SK-N-DZ (cell line): ENCODE measurements around the gene TREH.

Experiments used
- DNase-seq: peaks from one replicate; pipeline ENCODE4 v3.0.0-alpha.2; 2015; ENCODE audit warnings: low spot score

TREH gene

DNA sequence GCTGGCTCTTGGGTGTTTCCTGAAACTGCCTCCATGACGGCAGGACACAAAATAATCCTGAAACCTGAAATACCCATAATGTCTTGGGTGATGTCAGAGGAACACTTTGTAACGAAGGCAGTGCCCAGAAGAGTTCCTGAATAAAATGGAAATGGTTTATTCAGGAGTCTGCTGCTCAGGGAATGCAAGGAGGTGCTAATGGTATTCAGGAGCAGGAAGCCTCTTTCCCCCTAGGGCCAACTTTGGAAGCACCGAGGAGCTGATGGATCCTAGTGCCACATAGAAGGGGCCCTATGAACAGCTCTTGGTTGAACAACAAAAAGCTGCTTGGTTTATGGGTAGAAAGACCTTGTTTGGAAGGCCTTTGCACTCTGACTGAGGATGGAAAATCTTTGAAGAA lies 15.5 kb downstream of the TREH start:
- no peak for DNase-seq

DNA sequence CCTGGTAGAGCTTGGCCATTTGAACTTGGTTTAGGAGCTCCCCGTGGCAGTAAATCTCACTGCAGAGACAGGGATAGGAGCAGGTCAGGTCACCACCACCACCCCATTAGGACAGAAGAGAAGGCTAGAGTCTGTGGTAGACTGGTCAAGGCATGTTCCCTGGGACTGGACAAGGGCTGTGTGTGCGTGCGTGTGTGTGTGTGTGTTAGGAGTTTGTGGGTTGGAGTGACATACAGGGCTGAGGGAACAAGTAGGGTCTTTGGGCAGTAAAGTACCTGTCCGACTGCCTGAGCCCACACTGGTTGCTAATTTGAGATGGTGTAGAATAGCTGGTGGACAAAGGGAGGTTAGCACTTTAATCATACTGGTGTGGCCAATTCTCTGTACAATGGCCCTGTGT lies 16.1 kb downstream of the TREH start:
- no peak for DNase-seq

DNA sequence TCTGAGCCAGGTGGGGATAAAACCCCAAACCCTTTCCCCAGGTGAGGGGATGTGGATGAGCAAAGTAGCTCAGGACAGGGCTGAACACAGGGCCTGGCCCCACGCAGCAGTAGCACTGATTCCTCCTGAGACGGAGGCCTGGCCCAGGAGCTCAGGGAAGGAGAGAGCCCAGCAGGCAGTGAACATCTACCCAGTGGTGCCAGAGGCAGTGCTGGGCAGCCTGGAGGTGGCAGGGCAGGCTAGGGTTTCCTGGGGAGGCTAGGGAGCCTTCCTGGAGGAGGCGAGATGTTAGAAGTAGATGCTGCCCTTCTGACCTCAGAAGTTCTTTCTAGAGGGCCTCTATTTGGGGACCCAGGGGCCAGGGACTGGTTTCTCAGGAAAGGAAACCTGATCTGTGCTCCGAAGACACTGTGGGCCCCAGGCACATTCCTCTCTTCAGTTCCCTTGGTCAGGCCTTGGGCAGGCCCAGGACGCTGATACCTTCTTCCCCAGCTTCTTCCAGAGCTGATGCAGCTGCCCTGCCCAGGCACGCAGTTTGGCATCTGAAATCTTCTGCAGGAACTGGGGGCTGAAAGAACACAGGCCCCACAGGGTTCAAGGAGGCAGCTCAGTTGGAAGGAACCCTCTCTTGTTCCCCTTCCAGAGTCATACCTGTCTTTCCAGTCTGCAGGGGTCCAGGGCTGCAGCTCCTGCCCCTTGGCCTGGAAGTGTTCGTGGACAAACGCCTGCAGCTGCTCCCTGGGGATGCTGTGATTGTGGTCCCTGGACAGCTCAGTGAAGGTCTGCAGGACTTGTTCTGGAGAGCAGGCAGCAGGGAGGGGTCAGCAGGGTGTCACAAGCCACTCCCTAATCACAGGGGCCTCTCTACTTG lies 16.8 kb downstream of the TREH start:
- DNase-seq, result peak; percentile 30

DNA sequence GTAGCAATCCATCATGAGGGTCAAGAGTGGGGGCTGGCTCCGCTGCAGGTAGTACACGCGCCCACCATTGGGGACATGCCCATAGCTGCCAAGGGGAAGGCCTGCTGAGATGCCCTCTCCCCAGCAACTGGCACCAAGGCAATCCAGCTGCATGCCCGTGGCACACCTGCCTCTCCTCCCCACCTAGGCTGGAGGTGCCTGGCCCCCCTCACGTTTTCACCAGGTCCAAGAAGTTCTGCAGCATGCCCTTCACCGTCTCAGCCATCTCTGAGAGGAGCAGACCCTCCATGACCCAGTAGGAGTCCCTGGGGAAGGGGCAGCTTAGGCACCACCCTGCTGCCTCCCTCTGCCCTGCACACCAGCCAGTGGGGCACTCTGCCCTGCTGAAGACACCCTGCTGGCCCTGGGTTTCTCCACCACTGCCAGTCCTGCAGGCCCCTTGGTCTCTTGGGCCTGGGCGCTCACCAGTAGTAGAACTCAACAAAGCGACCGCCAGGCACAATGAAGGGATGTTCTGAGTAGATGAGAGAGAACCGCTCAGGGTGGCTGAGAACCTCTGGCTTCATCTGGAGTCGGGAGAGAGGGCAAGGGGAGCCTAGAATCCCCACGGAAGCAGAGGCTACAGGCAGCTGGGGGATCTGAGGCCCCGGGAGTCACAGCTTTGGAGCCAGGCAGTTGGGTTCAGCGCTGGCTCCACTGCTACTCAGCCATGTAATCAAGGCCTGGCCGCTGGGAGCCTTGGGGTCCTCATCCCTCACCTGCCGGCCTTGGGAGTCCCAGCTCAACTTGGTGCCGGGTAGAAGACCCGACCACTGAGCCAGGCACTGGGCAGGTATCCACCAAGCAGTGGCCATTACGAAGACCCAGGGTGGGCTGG lies 17.8 kb downstream of the TREH start:
- DNase-seq, result no peak

DNA sequence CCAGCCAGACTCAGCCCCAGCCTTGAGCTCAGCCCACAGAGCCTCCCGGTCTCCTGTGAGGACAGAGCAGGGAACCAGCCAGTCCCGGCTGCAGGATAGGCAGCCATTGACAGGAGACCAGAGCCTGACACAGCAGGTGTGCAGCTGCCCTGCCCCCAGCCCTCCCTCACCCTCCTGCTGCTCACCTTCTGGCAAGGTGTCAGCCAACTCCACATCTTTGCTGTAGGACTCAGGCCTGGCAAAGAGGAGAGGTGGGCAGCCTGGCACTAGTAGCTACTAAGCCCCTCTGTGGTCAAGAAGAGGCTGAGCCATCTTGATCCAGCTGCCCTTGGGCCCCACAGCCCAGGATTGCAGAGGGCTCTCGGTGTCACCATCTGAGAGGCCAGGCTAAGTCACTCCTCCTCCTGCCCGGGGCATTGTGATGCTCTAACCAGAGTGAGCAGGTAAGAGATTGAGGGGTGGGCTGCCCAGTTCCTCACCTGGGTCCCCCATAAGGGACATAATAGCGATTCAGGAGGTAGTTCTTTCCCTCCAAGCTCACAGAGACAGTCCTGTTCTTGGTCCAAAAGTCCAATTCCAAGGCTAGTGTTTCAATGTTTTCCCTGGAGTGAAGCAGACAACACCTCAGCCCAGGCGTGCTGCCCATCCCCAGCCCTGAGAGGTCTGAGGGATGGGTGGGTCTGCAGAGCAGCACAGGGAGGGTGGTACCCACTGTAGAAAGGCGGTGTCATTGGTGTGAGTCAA lies 18.6 kb downstream of the TREH start:
- no peak for DNase-seq

DNA sequence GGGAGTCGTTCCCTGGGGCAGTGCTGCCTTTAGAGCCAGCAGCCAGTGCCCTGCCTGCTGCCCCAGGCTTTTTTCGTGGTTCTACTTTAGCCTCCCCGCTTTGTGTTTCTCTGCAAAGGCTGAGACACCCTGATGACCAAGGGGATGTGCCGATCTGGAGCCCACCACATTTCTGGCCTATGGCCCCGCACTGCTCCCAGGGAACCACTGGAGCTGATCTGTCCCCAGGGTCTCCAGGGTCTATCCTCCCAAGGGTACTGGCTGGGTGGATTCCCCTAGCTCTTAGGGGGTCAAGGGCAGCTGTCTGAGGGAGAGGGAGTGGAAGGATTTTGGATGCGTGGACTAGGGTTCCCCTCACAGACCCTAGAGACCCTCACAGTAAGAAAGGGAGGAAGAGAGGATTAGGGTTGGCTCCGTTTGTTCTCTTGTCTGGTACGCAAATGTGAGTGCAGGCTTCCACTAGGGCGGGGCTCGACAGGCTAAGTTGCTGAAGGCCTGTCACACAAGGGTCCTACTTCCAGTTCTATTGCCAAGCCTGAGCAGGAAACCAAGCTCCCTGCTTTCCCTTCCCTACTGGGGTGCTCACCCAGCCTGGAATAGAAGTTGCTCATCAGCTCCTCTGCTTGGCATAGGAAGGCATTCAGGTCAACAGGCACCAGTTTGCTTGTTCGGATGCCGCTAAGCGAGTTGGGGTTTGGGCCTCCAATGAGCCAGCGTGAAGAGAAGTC lies 19.3 kb downstream of the TREH start:
- no peak for DNase-seq

DNA sequence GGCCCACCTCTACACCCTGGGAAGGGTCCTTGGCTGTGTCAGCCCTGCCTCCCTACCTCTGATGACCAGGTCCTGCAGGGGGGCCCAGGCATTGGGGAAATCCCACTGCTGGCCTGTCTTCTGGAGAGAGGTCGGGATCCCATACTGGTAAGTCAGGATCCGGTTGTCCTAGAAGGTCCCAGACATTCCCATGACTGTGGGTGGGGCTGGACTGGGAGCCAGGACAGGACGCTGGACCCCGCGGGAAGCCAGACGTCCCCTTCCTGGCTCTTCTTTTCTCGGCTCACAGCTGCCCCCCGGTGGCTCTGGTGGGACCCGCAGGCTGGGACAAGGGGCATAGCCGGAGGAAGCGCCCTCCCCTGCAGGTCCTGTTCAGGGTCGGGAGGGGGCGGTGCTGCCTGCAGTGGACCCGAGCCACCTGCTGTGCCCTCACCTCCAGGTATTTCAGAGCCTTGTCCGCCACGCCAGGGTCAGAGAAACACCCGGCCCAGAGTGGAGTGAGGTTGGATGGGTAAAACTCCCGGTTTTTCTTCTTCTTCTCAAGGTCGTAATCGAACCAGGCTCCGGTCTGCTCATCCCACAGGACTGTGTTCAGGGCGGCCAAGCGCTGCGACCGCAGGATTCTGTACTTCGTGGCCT lies 20.0 kb downstream of the TREH start:
- DNase-seq, result peak; percentile 74

DNA sequence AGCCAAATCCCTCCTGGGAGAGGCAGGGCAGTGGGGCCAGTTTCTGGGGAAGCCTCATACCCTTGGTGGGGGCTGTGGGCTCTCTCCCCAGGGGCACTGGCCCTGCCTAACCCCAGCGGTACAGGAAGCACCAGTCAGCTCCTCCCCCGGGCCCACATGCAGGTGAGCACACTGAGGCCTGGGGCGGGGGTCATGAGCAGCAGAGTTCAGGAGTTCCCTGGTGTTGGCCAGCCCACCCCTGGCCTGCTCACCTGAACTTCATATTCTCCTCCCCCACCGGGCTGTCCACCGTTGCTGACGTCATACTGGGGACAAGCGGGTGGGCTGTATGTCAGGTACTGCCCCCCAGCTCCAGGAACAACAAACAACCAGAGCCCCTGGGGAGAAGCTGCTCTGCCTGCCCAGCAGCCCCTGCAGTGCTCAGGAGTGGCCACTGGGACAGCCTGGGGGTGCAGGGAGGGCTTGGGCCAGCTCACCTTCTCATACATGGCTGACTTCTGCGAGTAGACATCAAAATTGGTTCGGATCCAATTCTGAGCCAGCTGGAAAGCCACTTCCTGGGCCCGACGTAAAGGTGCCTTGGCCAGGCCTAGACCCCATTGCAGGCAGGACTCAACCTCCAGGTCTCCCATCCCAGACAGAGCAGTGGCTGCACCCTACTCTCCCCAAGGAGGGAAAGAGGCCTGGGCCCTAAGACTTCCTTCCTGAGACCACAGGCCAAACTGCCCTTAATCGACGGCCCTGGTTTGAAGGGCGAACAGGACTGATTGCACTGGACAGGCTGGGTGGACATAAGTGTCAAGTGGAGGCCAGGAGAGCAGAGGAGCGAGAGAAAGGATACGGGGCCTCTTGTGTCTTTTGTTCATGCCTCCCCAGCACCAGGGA lies 20.8 kb downstream of the TREH start:
- DNase-seq, result no peak

DNA sequence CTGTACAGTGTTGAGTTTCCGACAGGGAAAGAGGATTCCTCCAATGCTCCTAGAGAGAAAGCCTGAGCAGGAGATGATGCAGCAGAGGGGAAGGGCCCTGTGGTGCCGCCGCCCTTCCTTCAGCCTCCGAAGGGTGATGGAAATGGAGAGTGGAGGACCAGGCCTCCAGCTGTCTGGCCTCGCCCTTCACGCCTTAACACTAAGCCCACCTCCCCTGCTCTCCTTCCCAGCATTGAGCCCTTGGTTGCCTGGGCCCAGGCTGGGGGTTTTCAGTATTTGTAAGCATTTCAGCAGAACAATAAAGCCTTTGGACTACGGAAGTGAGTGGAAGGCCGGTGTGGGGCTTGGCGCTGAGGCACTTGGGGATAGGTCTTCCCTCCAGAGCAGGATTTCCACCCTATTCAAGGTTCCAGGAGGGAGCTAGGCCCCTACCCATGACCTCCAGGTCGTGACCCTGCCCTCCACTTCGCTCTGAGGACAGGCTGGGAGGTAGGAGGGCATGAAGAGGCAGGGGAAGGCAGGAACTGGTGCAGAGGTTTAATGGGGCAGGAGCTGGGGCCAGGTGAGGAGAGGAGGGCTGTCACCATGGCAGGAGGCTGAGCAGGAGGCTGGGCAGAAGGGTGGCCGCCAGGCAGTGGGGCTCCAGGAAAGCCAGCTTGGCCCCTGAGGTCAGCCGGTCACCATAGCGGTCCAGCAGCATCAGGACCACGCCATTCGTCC lies 21.6 kb downstream of the TREH start:
- DNase-seq, result no peak

DNA sequence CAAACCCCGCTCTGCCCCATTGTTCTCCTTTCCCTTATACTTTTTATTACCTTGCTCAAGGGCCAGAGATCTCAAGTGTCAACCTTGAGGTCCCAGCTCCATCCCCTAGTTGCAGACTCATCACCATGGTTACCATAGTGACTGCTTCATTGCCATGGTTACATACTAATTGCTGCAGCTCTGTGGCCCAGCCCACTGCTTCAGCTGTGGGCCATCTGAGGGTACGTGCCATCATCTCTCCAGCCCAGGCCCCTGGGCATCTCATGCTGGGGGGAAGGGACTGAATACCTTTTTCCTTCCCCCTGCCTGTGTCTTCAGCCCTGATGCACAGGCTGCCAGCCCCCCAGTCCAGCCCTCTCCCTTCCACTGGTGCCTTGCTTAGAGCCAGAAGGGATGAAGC lies 22.2 kb downstream of the TREH start:
- peak; percentile 66 for DNase-seq

DNA sequence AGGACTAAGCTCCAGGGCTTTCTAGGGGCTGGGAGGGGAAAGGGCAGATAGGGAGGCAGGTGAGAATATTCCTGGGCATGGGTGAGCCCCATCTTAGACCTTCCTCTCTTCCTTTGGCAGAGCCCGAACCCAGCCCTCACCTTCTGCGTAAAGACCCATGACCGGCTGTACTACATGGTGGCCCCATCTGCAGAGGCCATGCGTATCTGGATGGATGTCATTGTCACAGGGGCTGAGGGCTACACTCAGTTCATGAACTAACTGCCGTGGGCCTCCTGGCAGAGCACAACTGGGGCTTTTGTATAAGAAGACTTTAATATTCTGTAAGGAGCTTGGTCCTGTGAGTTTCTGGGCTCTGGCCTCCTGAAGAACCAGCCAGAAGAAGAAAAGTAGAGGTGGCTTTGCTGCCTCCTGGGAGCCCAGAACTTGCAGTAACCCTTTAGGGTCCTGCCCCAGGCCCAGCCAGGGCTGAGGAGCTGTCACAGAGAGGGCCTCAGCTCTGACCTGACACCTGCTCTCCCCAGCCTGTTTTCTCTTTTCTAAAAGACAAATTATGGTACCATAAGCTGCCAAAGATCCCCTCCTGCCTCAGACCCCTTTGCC lies 22.8 kb downstream of the TREH start:
- no peak for DNase-seq

DNA sequence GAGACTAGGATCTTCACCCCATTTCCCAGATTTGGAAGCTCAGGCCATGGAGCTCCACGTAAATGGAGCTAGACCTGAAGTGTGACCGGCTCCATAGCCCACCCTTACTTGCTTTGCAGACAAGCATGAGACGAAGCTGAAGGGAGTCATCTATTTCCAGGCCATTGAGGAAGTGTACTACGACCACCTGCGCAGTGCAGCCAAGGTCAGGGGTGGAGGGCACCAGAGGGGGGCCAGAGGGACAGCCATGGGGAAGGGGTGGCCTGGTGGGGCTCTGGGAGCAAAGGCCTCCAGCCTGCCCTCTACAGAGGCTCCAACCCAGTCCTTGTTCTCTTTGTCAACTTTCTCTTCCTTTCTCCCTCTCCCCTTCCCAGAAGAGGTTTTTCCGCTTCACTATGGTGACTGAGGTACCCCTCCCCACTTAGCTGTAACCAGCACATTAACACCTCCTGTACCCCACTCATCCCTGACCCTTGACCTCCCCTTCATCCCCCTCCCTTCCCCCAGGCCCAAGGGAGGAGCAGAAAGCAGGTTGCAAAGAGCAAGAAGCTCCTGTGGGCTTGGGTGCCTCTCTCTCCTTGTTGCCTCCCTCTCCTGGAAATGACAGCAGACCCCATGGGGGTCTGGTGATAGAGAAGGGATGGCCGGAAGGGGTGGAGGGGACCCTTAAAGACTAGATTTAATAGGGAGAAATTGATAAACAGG lies 23.8 kb downstream of the TREH start:
- no peak for DNase-seq

DNA sequence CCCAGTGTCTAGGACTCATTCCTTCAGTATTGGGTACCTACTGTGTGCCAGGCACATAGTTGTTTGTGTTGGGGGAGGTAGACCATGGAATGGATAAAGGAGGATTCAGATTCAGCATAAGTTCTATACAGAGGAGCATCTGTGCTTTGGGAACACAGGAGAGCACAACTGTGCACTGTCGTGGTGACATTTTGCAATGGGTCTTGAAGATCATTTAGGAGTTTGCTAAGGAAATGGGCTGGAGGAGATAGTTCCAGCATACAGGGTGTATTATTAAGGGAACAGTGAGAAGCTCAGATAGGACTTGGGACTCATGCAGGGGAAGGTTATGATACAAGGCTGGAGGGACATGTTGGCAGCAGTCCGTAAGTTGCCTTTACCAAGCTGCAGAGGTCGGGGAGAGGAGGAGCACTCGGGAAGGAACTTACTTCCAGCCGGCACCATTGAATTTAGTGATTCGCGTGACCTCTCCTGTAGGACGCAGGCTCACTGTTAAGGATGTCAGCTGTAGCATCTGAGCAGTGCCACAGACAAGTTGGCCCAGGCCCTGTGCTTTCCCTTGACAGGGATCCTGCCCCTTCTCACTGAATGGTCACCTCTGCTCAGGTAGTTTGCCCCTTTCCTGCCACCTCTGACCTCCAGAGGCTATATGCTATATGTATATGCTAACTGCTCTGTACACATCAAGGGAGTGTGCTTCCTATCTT lies 25.6 kb downstream of the TREH start:
- DNase-seq, result no peak

DNA sequence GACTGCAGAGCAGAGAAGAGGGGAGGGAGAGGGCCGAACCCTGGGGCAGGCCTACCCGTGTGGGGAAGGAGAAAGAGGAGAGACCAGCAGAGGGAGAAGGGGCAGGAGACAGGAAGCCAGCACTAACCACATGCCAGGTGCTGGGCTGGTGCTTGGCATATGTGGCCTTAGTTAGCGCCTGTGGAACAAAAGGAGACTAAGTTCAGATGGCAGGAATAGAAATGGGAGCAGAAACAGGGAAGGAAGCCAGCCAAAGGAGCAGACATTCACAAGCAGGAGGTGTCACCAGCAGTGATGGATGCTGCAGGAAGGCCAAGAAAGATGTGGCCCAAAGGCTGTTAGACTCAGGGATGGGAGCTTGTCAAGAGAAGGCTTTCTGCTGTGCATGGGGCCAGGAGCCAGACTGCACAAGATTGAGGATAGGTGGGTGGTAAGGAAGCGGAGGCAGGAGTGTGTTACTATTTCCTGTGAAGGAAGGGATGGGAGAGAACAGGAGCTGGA lies 26.7 kb downstream of the TREH start:
- no peak for DNase-seq

DNA sequence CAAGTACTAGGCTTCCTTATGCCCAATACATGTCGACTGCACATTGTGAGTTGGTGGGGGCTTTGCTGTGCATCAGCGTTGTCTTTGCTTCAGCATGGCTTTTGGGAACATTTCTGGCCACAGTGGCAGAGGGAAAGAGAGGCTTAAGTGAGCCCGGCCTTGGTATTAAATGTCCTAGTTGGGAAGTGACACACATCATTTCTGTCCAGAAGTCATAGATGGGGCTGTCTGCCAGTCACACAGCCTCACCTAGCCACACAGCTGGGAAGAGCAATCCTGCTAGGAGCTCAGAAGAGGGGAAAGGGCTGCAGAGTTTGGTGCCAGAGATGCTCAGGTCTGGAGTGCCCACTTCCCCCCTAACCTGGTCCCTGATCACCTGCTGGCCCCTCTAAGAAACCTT lies 27.6 kb downstream of the TREH start:
- no peak for DNase-seq

DNA sequence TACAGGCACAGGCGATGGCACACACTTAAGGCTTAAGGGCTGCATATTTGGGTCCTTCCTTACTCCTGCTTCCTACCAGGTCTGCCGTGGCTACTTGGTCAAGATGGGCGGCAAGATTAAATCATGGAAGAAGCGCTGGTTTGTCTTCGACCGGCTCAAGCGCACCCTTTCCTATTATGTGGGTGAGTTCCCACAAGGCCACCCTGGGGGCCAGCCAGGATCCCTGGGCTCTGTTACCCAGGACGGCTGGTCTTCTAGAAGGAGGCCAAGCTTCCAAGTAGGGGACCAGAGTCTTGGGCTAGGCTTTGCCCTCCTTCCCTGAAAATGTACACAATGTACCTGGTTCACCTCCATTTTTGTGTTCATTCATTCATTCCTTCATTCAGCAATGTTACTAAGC lies 29.1 kb downstream of the TREH start:
- no peak for DNase-seq

DNA sequence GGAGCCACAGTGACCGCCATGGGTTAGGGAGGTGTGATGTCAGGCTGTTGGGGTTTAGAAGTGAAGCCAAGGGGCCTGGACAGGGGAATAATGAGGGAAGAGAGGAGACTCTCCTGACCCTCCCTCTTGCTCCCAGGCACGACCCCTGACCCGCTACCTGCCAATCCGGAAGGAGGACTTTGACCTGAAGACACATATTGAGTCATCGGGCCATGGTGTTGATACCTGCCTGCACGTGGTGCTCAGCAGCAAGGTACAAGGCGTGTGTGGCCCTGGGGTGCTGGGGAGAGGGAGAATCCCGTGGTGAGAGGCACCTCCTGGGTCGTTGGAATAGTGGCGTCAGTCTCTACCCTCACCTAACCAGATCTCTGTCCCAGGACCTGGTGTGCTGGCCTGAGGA lies 29.5 kb downstream of the TREH start:
- no peak for DNase-seq
